Measurements from ENCODE around the gene SFXN3. TPM values are rescaled to one million over a fixed set of nuclear protein-coding genes. Genes with fewer than 3 reads are reported as not detected.
A peak's percentile ranks its signal among the peaks of the same experiment; 100 is the strongest.

The SFXN3 gene
- polyA plus RNA-seq, 1 experiment = 125 TPM

DNA sequence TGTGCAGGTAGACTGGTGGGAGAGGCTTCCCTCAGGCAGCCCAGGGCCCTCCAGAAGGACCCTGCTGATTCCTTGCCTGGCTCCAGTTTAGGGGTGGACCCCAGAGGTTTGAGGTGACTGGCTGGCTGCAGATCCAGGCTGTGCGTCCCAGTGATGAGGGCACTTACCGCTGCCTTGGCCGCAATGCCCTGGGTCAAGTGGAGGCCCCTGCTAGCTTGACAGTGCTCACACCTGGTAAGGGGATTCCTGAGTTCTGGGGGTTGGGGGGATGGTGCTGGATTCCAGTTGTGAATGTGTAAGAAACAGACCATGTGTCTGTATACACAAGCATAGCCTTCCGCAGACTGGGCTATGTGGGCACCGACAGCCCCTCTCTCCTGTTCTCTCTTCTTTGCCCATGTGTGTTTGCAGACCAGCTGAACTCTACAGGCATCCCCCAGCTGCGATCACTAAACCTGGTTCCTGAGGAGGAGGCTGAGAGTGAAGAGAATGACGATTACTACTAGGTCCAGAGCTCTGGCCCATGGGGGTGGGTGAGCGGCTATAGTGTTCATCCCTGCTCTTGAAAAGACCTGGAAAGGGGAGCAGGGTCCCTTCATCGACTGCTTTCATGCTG is 33.5 kb downstream of the SFXN3 start:
- ChIA-PET POLR2A (no interaction called here), CTCF (interaction anchor here (0.6 to 26.2 kb wide), 5 partner anchors 18 to 128 kb away, joined by 5 to 676 read pairs (median 29); partner anchors contain the start of genes PDZD7 and SFXN3)
- TF ChIP-seq, protein P1, sequence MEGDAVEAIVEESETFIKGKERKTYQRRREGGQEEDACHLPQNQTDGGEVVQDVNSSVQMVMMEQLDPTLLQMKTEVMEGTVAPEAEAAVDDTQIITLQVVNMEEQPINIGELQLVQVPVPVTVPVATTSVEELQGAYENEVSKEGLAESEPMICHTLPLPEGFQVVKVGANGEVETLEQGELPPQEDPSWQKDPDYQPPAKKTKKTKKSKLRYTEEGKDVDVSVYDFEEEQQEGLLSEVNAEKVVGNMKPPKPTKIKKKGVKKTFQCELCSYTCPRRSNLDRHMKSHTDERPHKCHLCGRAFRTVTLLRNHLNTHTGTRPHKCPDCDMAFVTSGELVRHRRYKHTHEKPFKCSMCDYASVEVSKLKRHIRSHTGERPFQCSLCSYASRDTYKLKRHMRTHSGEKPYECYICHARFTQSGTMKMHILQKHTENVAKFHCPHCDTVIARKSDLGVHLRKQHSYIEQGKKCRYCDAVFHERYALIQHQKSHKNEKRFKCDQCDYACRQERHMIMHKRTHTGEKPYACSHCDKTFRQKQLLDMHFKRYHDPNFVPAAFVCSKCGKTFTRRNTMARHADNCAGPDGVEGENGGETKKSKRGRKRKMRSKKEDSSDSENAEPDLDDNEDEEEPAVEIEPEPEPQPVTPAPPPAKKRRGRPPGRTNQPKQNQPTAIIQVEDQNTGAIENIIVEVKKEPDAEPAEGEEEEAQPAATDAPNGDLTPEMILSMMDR (IDR thresholded peaks at IDR 0.05; ENCODE audit: insufficient read depth, low read depth, low read length) = no peak
- Histone ChIP-seq H3K27me3 (ENCODE audit: control insufficient read depth, insufficient read depth, low read length) (no peaks in the 10 kb centered on the region), H3K36me3 (ENCODE audit: control insufficient read depth, insufficient read depth, low read length) (no peaks in the 10 kb centered on the region), H3K4me3 (ENCODE audit: low read depth, low read length) (no peak overlapping the region)
- no peak for DNase-seq (ENCODE audit: low read depth)

DNA sequence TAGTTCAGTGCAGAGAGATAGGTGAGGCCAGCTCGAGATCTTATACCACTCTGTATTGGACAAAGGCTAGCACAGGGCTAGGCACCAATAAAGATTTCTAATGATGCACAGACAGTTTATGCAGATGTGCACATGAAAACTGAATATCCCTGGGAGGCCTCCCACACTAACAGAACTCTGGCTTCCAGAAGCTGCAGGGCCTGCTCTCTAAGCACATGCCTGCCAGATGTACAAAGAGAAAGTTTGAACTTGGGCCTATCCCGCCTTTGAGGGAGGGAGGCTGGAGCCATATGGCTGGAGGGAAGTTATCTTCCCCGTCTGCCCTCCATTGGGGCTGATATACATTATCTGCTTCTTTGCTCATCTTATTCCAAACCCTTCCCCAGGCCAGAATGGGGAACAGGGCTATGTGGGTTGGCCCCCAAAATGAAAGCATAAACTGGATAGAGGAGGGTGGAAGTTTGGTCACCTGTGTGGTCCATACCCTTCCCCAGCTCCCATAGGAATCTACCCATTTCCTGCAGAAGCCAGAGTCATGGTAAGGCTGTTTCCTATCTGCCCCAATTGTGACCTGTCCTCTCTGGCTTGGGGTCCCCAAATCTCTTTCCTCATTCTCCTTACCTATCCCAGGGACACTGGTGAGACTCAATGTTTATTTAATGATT is 34.6 kb downstream of the SFXN3 start:
- TF ChIP-seq, protein P1 (IDR thresholded peaks at IDR 0.05; ENCODE audit: insufficient read depth, low read depth, low read length) = no peak
- ChIA-PET CTCF (interaction anchor here (0.6 to 26.2 kb wide), 6 partner anchors 19 to 127 kb away, joined by 5 to 676 read pairs (median 19); partner anchors contain the start of genes PDZD7 and SFXN3), POLR2A (interaction anchor here (0.7 kb wide), 1 partner anchor 23 kb away, joined by 4 read pairs; no protein-coding TSS in a partner anchor)
- H3K36me3 ChIP-seq (ENCODE audit: control insufficient read depth, insufficient read depth, low read length) = no peaks in the 10 kb centered on the region
- H3K27me3 ChIP-seq (ENCODE audit: control insufficient read depth, insufficient read depth, low read length) = no peaks in the 10 kb centered on the region
- peak overlapping the region; percentile 50 for H3K4me3 ChIP-seq (ENCODE audit: low read depth, low read length)
- no peak for DNase-seq (ENCODE audit: low read depth)

DNA sequence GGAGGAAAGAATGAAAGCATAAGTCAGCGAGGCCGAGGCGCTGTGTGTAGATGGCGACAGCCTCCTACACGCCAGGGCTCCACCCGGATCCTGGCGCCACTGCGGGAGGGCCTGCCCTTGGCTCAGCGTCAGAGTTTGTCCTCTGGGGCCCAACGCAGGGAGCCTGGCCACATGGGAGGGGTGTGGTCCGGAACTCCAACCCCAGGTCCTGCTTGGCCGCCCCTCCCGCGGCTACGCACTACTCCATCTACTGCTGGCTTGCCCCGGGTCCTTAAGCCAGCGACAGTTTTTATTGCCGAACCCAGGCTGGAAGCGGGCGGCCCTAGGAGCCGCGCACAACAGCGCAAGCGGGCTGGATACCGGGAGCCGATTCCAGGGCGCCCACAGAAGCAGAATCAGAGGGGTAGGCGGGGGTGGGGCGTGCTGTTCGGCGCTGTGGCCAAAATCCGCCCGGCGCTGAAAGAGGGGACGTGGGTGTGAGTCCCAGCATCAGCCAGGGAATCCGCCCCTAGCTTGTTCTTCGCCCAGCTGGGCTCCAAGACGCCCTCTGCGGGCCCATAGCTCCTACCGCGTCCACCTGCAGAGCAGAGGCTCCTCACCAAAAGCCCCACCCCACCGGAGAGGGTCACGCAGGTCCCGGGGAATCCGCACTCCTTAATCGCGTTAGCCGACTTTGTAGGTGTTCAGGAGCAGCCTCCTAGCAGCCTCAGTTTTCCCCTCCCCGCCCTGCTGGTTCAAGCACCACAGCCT is 35.3 kb downstream of the SFXN3 start:
- Histone ChIP-seq H3K36me3 (ENCODE audit: control insufficient read depth, insufficient read depth, low read length) (no peaks in the 10 kb centered on the region), H3K27me3 (ENCODE audit: control insufficient read depth, insufficient read depth, low read length) (no peaks in the 10 kb centered on the region), H3K4me3 (ENCODE audit: low read depth, low read length) (peak overlapping the region; percentile 50)
- TF ChIP-seq, protein P1 (IDR thresholded peaks at IDR 0.05; ENCODE audit: insufficient read depth, low read depth, low read length) = peak; percentile 69
- ChIA-PET POLR2A (interaction anchor here (0.7 to 1.3 kb wide), 2 partner anchors 23 to 24 kb away, joined by 4 read pairs; no protein-coding TSS in a partner anchor), CTCF (interaction anchor here (0.6 to 26.2 kb wide), 12 partner anchors 10 to 660 kb away, joined by 3 to 676 read pairs (median 6); partner anchors contain the start of genes PDZD7 and SFXN3)
- DNase-seq (ENCODE audit: low read depth) = no peak

DNA sequence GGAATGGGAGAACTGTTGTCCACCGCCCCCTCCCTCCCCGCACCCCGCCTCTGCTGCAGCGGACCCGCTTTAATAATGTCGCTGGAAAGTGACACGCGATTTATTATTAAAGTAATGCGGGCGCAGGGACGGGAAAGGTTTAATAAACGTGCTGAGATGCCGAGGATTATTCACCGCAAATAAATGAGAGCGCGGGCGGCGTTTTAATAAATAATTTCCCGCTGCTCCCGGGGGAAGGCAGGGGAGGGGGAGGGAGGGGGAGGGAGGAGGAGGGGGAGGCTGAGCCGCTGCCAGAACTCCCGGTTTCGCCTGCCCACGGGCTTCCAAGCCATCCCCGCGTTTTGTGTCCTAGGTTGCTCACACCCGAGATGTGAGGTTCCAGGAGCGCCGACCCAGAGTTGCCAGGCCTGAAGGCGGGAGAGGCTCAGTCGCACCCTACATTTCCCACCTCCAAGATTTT is 35.9 kb downstream of the SFXN3 start:
- POLR2A ChIA-PET = interaction anchor here (1.3 kb wide), 1 partner anchor 24 kb away, joined by 4 read pairs; no protein-coding TSS in a partner anchor
- TF ChIP-seq, protein P1 (IDR thresholded peaks at IDR 0.05; ENCODE audit: insufficient read depth, low read depth, low read length) = no peak
- Histone ChIP-seq H3K36me3 (ENCODE audit: control insufficient read depth, insufficient read depth, low read length) (no peaks in the 10 kb centered on the region), H3K4me3 (ENCODE audit: low read depth, low read length) (peak overlapping the region; percentile 50), H3K27me3 (ENCODE audit: control insufficient read depth, insufficient read depth, low read length) (no peaks in the 10 kb centered on the region; the same call in none of the 2 replicates)
- no peak for DNase-seq (ENCODE audit: low read depth)
- CTCF ChIA-PET = interaction anchor here (0.9 to 26.2 kb wide), 14 partner anchors 9 to 76 kb away, joined by 3 to 676 read pairs (median 6); partner anchors contain the start of genes PDZD7 and SFXN3

Measured in BJ (cell line).